ENCODE data around the gene AFF1.

Gene AFF1

GRCh38 chr4:87038837-87039615 is 104.2 kb downstream of the AFF1 start:
- Histone ChIP-seq H3K27me3 (ENCODE audit: control insufficient read depth, insufficient read depth, low read length) (no peaks in the 10 kb centered on the region), H3K9ac (ENCODE audit: low read depth, low read length) (no peak overlapping the region), H3K4me3 (ENCODE audit: low read depth, low read length) (no peak overlapping the region), H3K9me3 (ENCODE audit: control insufficient read depth, insufficient read depth, low read length) (no peaks in the 10 kb centered on the region), H3K36me3 (ENCODE audit: control insufficient read depth, insufficient read depth, low read length) (no peaks in the 10 kb centered on the region), H3K4me1 (ENCODE audit: control insufficient read depth, insufficient read depth, low read length) (peaks cover 56% of the 10 kb centered on the region)

GRCh38 chr4:87041141-87041540 is 106.3 kb downstream of the AFF1 start:
- no peaks in the 10 kb centered on the region for H3K9me3 ChIP-seq (ENCODE audit: control insufficient read depth, insufficient read depth, low read length)
- H3K9ac ChIP-seq (ENCODE audit: low read depth, low read length), result no peak overlapping the region
- peaks cover 51% of the 10 kb centered on the region for H3K4me1 ChIP-seq (ENCODE audit: control insufficient read depth, insufficient read depth, low read length)
- H3K4me3 ChIP-seq (ENCODE audit: low read depth, low read length), result no peak overlapping the region
- no peaks in the 10 kb centered on the region for H3K27me3 ChIP-seq (ENCODE audit: control insufficient read depth, insufficient read depth, low read length)
- no peaks in the 10 kb centered on the region for H3K36me3 ChIP-seq (ENCODE audit: control insufficient read depth, insufficient read depth, low read length)

GRCh38 chr4:87042221-87042620 is 107.4 kb downstream of the AFF1 start:
- no peaks in the 10 kb centered on the region for H3K9me3 ChIP-seq (ENCODE audit: control insufficient read depth, insufficient read depth, low read length)
- H3K27me3 ChIP-seq (ENCODE audit: control insufficient read depth, insufficient read depth, low read length), result no peaks in the 10 kb centered on the region
- peaks cover 40% of the 10 kb centered on the region for H3K4me1 ChIP-seq (ENCODE audit: control insufficient read depth, insufficient read depth, low read length)
- no peak overlapping the region for H3K4me3 ChIP-seq (ENCODE audit: low read depth, low read length)
- no peak overlapping the region for H3K9ac ChIP-seq (ENCODE audit: low read depth, low read length)
- H3K36me3 ChIP-seq (ENCODE audit: control insufficient read depth, insufficient read depth, low read length), result peaks cover 7% of the 10 kb centered on the region

GRCh38 chr4:87042986-87043820 is 108.4 kb downstream of the AFF1 start:
- no peak overlapping the region for H3K4me3 ChIP-seq (ENCODE audit: low read depth, low read length)
- no peaks in the 10 kb centered on the region for H3K9me3 ChIP-seq (ENCODE audit: control insufficient read depth, insufficient read depth, low read length)
- peaks cover 32% of the 10 kb centered on the region for H3K4me1 ChIP-seq (ENCODE audit: control insufficient read depth, insufficient read depth, low read length)
- H3K36me3 ChIP-seq (ENCODE audit: control insufficient read depth, insufficient read depth, low read length), result peaks cover 10% of the 10 kb centered on the region
- no peaks in the 10 kb centered on the region for H3K27me3 ChIP-seq (ENCODE audit: control insufficient read depth, insufficient read depth, low read length)
- H3K9ac ChIP-seq (ENCODE audit: low read depth, low read length), result no peak overlapping the region

GRCh38 chr4:87044511-87045233 is 109.9 kb downstream of the AFF1 start:
- no peaks in the 10 kb centered on the region for H3K27me3 ChIP-seq (ENCODE audit: control insufficient read depth, insufficient read depth, low read length)
- H3K4me3 ChIP-seq (ENCODE audit: low read depth, low read length), result no peak overlapping the region
- H3K9ac ChIP-seq (ENCODE audit: low read depth, low read length), result no peak overlapping the region
- H3K4me1 ChIP-seq (ENCODE audit: control insufficient read depth, insufficient read depth, low read length), result peaks cover 20% of the 10 kb centered on the region
- peaks cover 10% of the 10 kb centered on the region for H3K36me3 ChIP-seq (ENCODE audit: control insufficient read depth, insufficient read depth, low read length)
- no peaks in the 10 kb centered on the region for H3K9me3 ChIP-seq (ENCODE audit: control insufficient read depth, insufficient read depth, low read length)

GRCh38 chr4:87045234-87045558 is 110.4 kb downstream of the AFF1 start:
- Histone ChIP-seq H3K36me3 (ENCODE audit: control insufficient read depth, insufficient read depth, low read length) (peaks cover 10% of the 10 kb centered on the region), H3K4me1 (ENCODE audit: control insufficient read depth, insufficient read depth, low read length) (peaks cover 20% of the 10 kb centered on the region)

GRCh38 chr4:87045659-87046058 is 110.8 kb downstream of the AFF1 start:
- no peaks in the 10 kb centered on the region for H3K27me3 ChIP-seq (ENCODE audit: control insufficient read depth, insufficient read depth, low read length)
- H3K4me1 ChIP-seq (ENCODE audit: control insufficient read depth, insufficient read depth, low read length), result peaks cover 20% of the 10 kb centered on the region
- H3K36me3 ChIP-seq (ENCODE audit: control insufficient read depth, insufficient read depth, low read length), result peaks cover 10% of the 10 kb centered on the region
- H3K4me3 ChIP-seq (ENCODE audit: low read depth, low read length), result no peak overlapping the region
- no peak overlapping the region for H3K9ac ChIP-seq (ENCODE audit: low read depth, low read length)
- H3K9me3 ChIP-seq (ENCODE audit: control insufficient read depth, insufficient read depth, low read length), result no peaks in the 10 kb centered on the region

More at GRCh38 chr4:87045234-87045558, 110.4 kb downstream of the AFF1 start:
- Histone ChIP-seq H3K27me3 (ENCODE audit: control insufficient read depth, insufficient read depth, low read length) (no peaks in the 10 kb centered on the region), H3K9ac (ENCODE audit: low read depth, low read length) (no peak overlapping the region), H3K4me3 (ENCODE audit: low read depth, low read length) (no peak overlapping the region), H3K9me3 (ENCODE audit: control insufficient read depth, insufficient read depth, low read length) (no peaks in the 10 kb centered on the region)

GRCh38 chr4:87046121-87046551 is 111.3 kb downstream of the AFF1 start:
- Histone ChIP-seq H3K27me3 (ENCODE audit: control insufficient read depth, insufficient read depth, low read length) (no peaks in the 10 kb centered on the region), H3K9me3 (ENCODE audit: control insufficient read depth, insufficient read depth, low read length) (no peaks in the 10 kb centered on the region), H3K4me3 (ENCODE audit: low read depth, low read length) (no peak overlapping the region), H3K4me1 (ENCODE audit: control insufficient read depth, insufficient read depth, low read length) (peaks cover 20% of the 10 kb centered on the region), H3K9ac (ENCODE audit: low read depth, low read length) (no peak overlapping the region), H3K36me3 (ENCODE audit: control insufficient read depth, insufficient read depth, low read length) (peaks cover 10% of the 10 kb centered on the region)

GRCh38 chr4:87047281-87047798 is 112.5 kb downstream of the AFF1 start:
- Histone ChIP-seq H3K9ac (ENCODE audit: low read depth, low read length) (no peak overlapping the region), H3K4me1 (ENCODE audit: control insufficient read depth, insufficient read depth, low read length) (peaks cover 17% of the 10 kb centered on the region), H3K27me3 (ENCODE audit: control insufficient read depth, insufficient read depth, low read length) (no peaks in the 10 kb centered on the region), H3K4me3 (ENCODE audit: low read depth, low read length) (no peak overlapping the region), H3K36me3 (ENCODE audit: control insufficient read depth, insufficient read depth, low read length) (peaks cover 10% of the 10 kb centered on the region), H3K9me3 (ENCODE audit: control insufficient read depth, insufficient read depth, low read length) (no peaks in the 10 kb centered on the region)

GRCh38 chr4:87049508-87049907 is 114.7 kb downstream of the AFF1 start:
- H3K27me3 ChIP-seq (ENCODE audit: control insufficient read depth, insufficient read depth, low read length), result no peaks in the 10 kb centered on the region
- peaks cover 10% of the 10 kb centered on the region for H3K36me3 ChIP-seq (ENCODE audit: control insufficient read depth, insufficient read depth, low read length)
- no peak overlapping the region for H3K4me3 ChIP-seq (ENCODE audit: low read depth, low read length)
- H3K4me1 ChIP-seq (ENCODE audit: control insufficient read depth, insufficient read depth, low read length), result peaks cover 12% of the 10 kb centered on the region
- no peak overlapping the region for H3K9ac ChIP-seq (ENCODE audit: low read depth, low read length)
- no peaks in the 10 kb centered on the region for H3K9me3 ChIP-seq (ENCODE audit: control insufficient read depth, insufficient read depth, low read length)

- Histone ChIP-seq H3K9ac (ENCODE audit: low read depth, low read length) (no peak overlapping the region), H3K4me1 (ENCODE audit: control insufficient read depth, insufficient read depth, low read length) (peaks cover 10% of the 10 kb centered on the region), H3K27me3 (ENCODE audit: control insufficient read depth, insufficient read depth, low read length) (no peaks in the 10 kb centered on the region), H3K4me3 (ENCODE audit: low read depth, low read length) (no peak overlapping the region), H3K9me3 (ENCODE audit: control insufficient read depth, insufficient read depth, low read length) (no peaks in the 10 kb centered on the region), H3K36me3 (ENCODE audit: control insufficient read depth, insufficient read depth, low read length) (peaks cover 10% of the 10 kb centered on the region)
Observed at GRCh38 chr4:87050596-87050995, 115.8 kb downstream of the AFF1 start.

Measured in iPS-15b (cell line).